HG02623 (cell line): ENCODE data around the gene C16orf54.
"Not testable (repeated sequence)": the region's sequence is repeated elsewhere in the genome, so short reads cannot be mapped to it uniquely, and the experiment has no call there.

Experiments
- ATAC-seq: cut with Tn5 transposase; IDR thresholded peaks from one replicate; pipeline ENCODE4 v1.9.1; 2021; ENCODE audit warnings: moderate library complexity; ENCODE audit not compliant: unreplicated experiment

C16orf54 gene, protein sequence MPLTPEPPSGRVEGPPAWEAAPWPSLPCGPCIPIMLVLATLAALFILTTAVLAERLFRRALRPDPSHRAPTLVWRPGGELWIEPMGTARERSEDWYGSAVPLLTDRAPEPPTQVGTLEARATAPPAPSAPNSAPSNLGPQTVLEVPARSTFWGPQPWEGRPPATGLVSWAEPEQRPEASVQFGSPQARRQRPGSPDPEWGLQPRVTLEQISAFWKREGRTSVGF

DNA sequence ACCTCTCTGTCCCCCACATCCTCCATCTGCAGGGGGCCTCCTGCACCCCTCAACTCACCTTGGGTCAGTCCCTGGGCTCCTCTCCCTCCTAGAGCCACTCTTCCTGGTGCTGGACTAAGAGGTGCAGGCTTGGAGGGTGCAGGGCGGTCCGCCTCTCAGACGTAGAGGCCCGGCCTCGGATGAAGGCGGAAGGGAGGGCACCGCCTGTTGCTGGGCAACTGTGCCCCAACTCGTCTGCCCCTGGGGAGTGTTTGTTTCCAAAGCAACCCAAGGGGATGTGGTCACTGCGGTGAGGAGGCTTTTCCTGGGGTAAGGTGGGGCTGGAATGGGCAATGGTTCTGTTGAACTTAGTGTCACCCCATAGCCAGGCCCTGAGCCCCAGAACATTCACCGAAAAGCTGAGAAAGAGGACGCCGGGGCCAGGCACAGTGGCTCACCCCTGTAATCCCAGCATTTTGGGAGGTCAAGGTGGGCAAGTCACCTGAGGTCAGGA, at the start of gene C16orf54:
C16orf54 (minus strand) TSS at position 138 of the 493 bp plus-strand sequence. CDS start 1,039 bp downstream, outside the sequence.
- peak; percentile 74 for ATAC-seq

DNA sequence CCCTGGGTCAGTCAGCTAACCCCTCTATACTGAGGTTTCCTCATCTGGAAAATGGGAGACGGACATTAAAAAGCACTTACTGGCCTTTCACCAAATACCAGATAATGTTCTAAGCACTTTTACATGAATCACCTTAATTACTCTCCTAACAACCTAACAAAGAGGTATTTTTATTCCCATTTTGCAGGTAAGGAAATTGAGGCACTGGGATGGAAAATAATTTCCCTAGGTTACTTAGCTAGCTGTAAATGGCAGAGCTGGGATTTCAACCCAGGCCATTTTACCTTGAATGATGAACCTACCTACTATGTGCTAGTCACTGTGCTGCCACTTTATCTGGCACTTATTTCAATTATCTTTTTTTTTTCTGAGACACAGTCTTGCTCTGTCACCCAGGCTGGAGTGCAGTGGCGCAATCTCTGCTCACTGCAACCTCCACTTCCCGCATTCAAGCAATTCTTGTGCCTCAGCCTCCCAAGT, 48.5 kb upstream of the C16orf54 start:
- ATAC-seq: no peak

DNA sequence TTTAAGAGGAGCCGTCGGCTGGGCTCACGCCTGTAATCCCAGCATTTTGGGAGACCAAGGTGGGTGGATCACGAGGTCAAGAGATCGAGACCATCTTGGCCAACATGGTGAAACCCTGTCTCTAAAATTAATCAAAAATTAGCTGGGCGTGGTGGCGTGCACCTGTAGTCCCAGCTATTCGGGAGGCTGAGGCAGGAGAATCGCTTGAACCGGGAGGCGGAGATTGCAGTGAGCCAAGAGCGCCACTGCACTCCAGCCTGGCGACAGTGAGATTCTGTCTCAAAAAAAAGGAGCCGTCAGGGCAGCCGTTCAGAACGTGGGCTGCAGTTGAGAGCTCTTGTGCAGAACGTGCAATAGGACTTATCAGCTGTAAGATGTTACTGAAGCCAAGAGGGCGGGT, 47.4 kb upstream of the C16orf54 start:
- not testable (repeated sequence) for ATAC-seq

DNA sequence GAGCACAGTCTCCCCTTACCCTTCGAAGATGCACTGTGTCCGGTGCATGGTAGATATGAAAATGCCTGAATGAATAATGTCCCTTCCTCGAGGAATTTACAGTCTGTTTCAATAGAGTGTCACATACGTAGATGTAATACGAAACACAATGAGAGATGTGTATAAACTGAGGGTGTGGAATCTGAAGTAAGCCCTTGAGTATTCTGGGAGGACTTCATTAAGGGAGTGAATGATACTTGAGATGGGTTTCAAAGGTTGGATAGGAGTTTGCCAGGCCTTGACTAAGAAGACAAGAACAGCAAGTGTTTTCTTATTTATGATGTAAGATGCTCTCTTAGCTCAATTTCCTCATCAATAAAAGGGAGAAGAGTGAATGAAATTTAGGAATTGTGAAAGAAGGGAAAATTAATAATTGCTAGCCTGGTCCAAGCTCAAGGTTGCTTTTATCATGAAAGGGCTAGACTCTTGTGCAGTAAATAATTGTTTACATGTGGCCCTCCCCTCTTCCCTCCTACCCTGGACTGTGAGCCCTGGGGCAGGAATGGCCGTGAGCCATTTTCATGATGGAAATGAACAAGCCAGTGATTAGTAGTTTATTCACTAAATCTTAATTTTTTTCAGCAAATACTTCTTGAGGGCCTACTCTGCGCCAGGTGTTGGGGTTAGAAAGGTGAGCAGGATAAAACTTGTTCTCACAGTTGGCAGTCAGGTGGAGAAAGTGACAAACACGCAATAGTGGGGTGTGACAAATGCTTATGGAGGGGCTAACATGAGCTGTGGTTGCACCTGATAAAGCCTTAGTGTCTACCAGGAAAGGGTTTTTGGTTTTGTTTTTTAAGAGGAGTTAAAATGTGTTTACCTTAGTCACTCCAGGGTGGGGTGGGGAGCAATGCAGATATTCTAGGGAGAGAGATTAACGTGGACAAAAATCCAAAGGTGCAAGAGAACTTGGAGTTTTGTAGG, 46.3 kb upstream of the C16orf54 start:
- no peak for ATAC-seq

DNA sequence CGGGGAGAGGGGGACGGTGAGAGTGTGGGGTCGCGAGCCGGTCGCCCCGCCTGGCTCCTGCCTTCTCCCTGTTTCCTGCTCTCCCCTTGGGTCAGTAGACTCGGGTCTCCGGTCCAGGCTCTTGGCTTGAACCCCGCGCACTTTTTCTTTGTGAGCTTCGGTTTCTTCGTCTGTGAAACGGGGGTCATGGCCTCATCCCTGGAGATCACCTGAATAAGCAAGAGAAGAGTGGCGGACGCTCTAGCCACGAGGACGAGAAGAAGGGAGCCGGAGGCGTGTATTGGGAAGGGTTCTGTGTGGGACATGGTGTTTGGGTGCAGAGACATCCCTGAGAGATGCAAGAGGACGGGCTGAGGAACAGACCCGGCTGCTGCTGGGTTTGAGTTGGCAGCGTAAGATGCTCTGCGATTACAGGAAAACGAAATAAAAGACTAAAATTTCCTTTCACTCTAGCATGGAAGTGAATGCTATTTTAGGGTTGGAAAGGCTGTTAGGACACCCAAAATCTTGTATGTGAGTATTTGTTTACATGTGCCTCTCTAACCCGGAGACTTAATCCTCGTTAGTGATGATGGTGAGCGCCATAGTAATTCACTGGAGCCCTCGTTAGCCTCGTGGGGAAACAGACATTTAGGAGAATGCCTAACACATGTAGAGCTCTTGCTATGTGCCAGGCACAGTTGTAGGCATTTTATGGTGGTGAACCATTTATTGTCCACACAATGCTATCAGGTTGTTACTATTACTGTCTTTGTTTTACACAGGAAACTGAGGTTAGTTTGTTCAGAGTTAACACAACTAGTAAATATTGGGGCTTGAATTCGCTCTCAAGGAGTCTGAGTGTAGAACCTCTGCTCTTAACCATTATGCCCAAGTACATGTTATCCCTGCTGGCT, 45.4 kb upstream of the C16orf54 start:
- no peak for ATAC-seq

DNA sequence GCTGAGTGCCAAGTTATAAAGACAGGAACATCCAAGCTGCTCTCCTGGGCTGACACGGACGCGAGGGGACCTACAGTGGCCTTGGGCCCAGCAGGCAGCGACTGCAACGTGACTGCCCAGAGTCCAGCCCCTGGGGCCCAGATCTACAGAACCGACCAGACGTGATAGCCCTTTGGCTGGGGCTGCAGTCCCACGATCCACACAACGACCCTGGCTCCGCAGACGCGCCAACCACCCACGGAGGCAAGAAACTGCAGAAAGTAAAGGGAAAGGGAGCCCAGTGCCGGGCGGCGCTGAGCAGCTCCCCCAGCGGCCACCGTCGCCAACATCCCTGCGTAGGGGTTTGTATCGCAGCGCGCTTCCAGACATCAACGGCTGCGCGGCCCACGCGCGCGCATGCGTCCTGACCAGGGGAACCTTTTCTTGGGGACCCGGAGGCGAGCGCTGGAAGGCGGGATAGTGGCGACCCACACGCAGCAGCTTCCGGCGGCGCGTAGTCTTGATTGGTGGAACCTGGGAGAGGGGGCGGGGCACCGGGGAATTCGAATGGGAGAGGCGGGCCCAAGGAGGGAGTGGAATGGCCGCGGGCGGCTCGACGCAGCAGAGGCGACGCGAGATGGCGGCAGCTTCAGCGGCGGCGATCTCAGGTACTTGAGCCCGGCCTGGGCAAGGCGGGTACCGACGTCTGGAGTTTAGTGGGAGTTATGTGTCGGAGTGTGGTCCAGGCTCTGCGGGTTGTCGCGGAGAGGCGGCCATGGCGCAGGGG, 44.6 kb upstream of the C16orf54 start, which contains the start of gene KIF22:
KIF22 (plus strand) TSS at position 569 of the 766 bp plus-strand sequence; CDS start at position 578, 9 bp downstream.
- ATAC-seq: peak; percentile 88

DNA sequence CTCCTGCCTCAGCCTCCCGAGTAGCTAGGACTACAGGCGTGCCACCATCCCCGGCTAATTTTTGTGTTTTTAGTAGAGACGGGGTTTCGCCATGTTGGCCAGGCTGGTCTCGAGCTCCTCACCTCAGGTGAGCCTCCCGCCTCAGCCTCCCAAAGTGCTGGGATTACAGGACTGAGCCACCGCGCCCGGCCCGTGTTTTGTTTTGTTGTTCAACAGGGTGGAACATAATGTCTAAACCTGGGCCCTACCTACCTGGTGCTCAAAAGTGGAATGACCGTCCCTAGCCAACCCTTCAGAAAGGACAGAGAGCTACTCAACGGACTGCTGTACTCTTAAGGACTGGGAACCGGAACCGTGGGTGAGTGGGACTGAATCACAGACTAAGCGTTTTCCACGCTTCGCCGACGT, 44.0 kb upstream of the C16orf54 start:
- no peak for ATAC-seq

DNA sequence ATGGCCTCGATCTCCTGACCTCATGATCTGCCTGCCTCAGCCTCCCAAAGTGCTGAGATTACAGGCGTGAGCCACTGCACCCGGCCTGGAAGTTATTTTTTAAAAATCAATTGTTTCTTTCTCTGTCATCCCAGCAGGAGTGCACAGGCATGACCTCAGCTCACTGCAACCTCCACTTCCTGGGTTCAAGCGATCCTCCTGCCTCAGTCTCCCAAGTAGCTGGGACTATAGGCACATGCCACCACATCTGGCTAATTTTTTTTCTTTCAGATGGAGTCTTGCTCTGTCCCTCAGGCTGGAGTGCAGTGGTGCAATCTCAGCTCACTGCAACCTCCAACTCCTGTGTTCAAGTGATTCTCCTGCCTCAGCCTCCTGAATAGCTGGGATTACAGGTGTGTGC, 41.4 kb upstream of the C16orf54 start:
- ATAC-seq: not testable (repeated sequence)

DNA sequence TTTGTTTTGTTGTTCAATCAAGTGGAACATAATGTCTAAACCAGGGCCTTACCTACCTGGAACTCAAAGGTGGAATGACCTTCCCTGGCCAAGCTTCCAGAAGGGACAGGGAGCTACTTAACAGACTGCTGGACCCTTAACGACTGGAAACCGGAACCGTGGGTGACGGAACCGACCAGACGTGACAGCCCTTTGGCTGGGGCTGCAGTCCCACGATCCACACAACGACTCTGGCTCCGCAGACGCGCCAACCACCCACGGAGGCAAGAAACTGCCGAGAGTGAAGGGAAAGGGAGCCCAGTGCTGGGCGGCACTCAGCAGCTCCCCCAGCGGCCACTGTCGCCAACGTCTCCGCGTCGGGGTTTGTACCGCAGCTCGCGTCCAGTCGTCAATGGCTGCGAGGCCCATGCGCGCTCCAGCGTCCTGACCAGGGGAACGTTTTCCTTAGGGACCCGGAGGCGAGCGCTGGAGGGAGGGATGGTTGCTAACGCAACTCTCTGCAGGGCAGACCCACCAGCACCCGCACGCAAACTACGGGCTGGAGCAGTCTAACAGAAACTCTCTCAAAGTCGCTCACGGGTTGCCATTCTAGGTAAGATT, 39.2 kb upstream of the C16orf54 start:
- ATAC-seq: no peak

DNA sequence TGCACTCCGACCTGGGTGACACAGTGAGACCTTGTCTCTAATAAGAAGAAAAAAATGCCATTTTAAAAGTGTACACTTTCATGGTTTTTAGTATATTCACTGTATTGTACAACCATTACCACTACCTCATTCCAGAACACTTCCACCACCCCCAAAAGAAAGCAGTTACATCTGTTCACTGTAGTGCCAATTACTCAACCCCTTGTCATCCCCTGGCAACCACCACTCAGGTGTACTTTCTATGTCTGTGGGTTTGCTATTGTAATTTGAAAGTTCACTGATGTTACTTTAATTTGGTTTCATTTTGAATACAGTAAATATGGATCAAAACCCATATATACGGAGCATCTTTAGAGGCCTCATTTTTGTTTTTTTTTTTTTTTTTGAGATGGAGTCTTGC, 38.4 kb upstream of the C16orf54 start:
- ATAC-seq: no peak

DNA sequence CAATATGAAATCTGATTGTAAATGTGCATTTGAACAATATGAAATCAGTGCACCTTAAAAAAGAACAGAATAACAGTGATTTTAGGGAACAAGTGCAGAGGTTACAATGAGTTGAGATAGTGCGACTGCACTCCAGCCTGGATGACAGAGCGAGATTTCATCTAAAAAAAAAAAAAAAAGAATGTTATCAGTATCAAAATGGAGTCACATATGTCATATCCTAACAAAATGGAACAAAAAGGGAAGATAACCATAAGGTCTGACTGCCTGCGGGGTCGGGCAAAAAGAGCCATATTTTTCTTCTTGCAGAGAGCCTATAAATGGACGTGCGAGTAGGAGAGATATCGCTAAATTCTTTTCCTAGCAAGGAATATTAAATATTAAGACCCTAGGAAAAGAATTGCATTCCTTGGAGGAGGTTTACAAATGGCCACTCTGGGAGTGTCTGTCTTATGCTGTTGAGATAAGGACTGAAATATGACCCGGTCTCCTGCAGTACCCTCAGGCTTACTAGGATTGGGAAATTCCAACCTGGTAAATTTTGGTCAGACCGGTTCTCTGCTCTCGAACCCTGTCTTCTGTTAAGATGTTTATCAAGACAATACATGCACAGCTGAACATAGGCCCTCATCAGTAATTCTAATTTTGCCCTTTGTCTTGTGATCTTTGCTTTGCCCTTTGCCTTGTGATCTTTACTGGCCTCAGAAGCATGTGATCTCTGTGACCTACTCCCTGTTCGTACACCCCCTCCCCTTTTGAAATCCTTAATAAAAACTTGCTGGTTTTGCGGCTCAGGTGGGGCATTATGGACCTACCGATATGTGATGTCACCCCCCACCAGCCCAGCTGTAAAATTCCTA, 37.5 kb upstream of the C16orf54 start:
- ATAC-seq: not testable (repeated sequence)

DNA sequence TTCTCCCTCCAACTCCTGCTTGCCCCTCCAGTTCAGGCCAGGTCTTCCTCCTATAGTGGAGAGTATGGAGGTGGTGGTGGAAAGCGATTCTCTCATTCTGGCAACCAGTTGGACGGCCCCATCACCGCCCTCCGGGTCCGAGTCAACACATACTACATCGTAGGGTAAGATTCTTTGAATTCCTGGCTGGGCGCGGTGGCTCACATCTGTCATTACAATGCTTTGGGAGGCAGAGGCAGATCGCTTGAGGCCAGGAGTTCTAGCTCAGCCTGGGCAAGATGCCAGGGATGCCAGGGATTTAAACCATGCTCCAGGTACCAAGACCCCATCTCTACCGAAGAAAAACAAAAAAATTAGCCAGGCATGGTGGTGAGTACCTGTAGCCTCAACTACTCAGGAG, 33.7 kb upstream of the C16orf54 start:
- no peak for ATAC-seq

DNA sequence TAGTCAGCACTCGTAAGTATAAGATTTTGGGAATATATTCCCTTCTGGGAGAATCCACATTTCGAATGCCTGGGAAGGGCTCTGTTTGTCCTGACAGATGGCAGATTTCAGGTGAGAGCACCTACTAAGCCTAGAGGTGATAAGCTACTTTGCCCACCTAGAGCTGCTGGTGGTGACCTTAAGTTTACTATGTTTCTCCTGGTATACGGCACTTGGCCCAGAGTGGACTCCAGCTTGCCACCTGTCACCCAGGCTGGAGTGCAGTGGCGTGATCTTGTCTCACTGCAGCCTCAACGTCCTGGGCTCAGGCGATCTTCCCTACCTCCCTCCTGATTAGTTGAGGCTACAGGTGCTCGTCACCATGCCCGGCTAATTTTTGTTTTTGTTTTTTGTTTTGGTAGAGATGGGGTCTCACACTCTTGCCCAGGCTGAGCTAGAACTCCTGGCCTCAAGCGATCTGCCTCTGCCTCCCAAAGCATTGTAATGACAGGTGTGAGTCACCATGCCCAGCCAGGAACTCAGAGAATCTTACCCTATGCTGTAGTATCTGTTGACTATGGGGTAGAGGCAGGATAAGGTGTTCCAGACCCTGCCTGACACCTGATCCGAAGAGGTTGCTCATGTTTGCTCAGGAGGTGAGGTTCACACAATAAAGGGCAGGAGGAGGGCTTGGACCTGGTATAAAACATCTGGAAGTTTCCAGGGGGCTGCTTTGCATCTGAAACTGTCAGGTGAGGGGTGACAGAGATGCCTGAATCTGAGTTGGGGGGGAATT, 32.0 kb upstream of the C16orf54 start, which contains the start of gene ZG16:
ZG16 (plus strand) TSS at position 681 of the 775 bp plus-strand sequence. CDS start 1,011 bp downstream, outside the sequence.
- ATAC-seq: no peak

DNA sequence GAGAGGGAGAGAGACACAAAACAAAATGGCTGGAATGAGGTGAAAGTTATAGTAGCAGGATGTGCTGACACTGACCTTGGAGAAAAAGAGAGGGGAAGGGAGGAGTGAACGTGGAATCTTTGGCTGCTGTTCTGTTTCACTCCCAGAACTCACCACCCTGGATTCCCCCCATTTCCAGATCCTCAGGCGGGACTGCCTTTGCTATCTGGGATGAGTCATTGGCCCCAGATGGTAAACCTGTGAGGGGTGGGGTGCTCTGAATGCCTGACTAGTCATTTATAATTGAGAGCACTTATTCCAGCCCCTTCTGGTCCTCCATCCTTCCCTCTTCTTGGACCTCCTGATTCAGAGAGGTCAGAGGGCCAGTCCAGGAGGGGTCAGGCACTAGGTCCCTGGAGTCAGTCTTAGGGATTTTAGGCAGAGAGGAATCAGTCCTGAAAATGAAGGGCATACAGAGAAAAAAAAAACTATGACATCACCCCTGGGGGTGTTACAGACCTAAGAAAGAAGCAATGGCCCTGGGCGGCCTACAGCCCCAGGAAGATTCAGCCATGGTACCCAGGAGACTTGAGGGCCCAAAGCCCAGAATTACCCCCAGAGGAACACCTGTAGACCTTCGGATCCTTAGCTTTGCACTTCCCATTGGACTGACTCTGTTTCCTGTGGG, 30.1 kb upstream of the C16orf54 start:
- no peak for ATAC-seq

DNA sequence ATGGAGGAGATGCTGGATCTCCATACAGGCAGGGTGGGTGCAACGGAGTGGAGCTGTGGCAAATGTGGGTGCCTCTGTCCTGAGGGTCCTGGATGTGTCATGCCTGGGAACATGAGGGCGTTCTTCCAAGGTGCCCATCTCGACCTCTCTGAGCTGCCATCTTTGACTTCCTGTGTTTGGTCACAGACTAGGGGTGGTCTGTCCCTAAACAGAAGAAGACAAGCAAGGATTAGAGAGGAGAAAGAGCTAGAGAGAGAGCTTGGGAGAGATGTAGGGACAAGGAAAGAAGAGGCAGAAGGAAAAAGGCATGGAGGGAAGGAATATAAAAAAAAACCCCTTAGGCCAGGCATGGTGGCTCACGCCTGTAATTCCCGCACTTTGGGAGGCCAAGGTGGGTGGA, 28.9 kb upstream of the C16orf54 start:
- ATAC-seq: no peak

DNA sequence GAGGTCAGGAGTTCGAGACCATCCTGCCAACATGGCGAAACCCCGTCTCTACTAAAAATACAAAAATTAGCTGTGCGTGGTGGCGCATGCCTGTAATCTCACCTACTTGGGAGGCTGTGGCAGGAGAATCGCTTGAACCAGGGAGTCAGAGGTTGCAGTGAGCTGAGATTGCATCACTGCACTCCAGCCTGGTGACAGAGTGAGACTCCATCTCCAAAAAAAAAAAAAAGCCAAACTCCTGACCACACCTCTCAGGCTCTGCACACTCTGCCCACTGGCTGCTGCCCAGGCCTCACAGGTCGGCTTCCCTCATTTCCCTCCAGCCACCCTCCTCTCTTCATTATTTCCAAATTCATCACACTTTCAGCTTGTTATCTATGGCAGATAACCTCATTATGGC, 26.5 kb upstream of the C16orf54 start:
- ATAC-seq: not testable (repeated sequence)
